ENCODE measurements around the gene STAC3. TPM values are rescaled to one million over a fixed set of nuclear protein-coding genes. Genes with fewer than 3 reads are reported as not detected.

STAC3 gene
- total RNA-seq, 1 experiment from 2014 or later: 2.5 TPM

GRCh38 chr12:57198329-57198728 is 52.7 kb downstream of the STAC3 start:
- no peak overlapping the region for H3K9ac ChIP-seq (ENCODE audit: low read length)
- H3K4me3 ChIP-seq (replicated peaks in 1 of 2; ENCODE audit: low read depth in 1 of 2, low read length in 2 of 2): no peak overlapping the region
- H4K20me1 ChIP-seq (ENCODE audit: insufficient read depth): no peaks in the 10 kb centered on the region
- no peaks in the 10 kb centered on the region for H3K79me2 ChIP-seq (ENCODE audit: insufficient read depth, low read length)
- BruUV-seq (replicated peaks): no TSS peak
- no peaks in the 10 kb centered on the region for H3K27me3 ChIP-seq (ENCODE audit: insufficient read depth, low read length)
- H2AFZ ChIP-seq (ENCODE audit: low read depth, low read length, poor library complexity, severe bottlenecking): no peak overlapping the region
- no peaks in the 10 kb centered on the region for H3K4me1 ChIP-seq (ENCODE audit: control insufficient read depth in 1 of 2, insufficient read depth in 2 of 2, low read length in 2 of 2)
- no peak for TF ChIP-seq EZH2phosphoT487 (IDR thresholded peaks at IDR 0.05; ENCODE audit: borderline replicate concordance)
- no peak for TF ChIP-seq ELF1 (IDR thresholded peaks at IDR 0.05; ENCODE audit: borderline replicate concordance, low read depth)
- TF ChIP-seq CTCF (IDR thresholded peaks at IDR 0.05 in 2 of 3, conservative IDR thresholded peaks at IDR 0.05 in 1 of 3; ENCODE audit: borderline replicate concordance in 1 of 3, insufficient read depth in 1 of 3, low read depth in 2 of 3, low read length in 2 of 3): no peak
- TF ChIP-seq RAD21 (IDR thresholded peaks at IDR 0.05; ENCODE audit: low read depth): no peak
- no peak for TF ChIP-seq ATF3 (IDR thresholded peaks at IDR 0.05)
- no peak for TF ChIP-seq REST (IDR thresholded peaks at IDR 0.05; ENCODE audit: low read depth)
- no peak for TF ChIP-seq TCF7L2 (IDR thresholded peaks at IDR 0.05; ENCODE audit: borderline replicate concordance, extremely low read depth, insufficient read depth, insufficient read length)
- no peak for TF ChIP-seq EGR1 (IDR thresholded peaks at IDR 0.05; ENCODE audit: low read depth)
- TF ChIP-seq SP1 (IDR thresholded peaks at IDR 0.05; ENCODE audit: low read depth): no peak
- no peak for TF ChIP-seq YY1 (IDR thresholded peaks at IDR 0.05; ENCODE audit: extremely low read depth, insufficient replicate concordance, low read depth, low read length)
- TF ChIP-seq FOSL1 (IDR thresholded peaks at IDR 0.05; ENCODE audit: low read depth): no peak
- TF ChIP-seq ZFX (IDR thresholded peaks at IDR 0.05): no peak
- no peak for TF ChIP-seq ZNF274 (IDR thresholded peaks at IDR 0.05; ENCODE audit: low read depth, low read length)
- no peak for TF ChIP-seq POLR2A (IDR thresholded peaks at IDR 0.05; ENCODE audit: borderline replicate concordance, extremely low read depth, insufficient read depth, insufficient read length)
- no peak for TF ChIP-seq ZBTB33 (IDR thresholded peaks at IDR 0.05; ENCODE audit: extremely low read depth, insufficient replicate concordance, low read length)
- no peak for TF ChIP-seq EZH2 (IDR thresholded peaks at IDR 0.05)
- TF ChIP-seq SRF (IDR thresholded peaks at IDR 0.05; ENCODE audit: low read depth): no peak
- DNase-seq (ENCODE audit: low read depth, low spot score): no peak
- no peaks in the 10 kb centered on the region for H3K9me3 ChIP-seq (ENCODE audit: control insufficient read depth in 1 of 2, insufficient read depth in 1 of 2, low read depth in 1 of 2, low read length in 2 of 2)
- ATAC-seq: no peak
- H3K27ac ChIP-seq (ENCODE audit: low read depth, low read length): no peak overlapping the region
- ChIA-PET POLR2A (no interaction called here), CTCF (no interaction called here), RAD21 (ENCODE audit: low non-redundant PET in 1 of 2, low total read pairs in 2 of 2, uncharacterized antibody in 2 of 2, unreplicated experiment in 2 of 2) (no interaction called here)
- H3K36me3 ChIP-seq (ENCODE audit: control insufficient read depth in 1 of 2, insufficient read depth in 2 of 2, low read length in 2 of 2): no peaks in the 10 kb centered on the region; a peak in 1 of 4 replicates
- H3K4me2 ChIP-seq (ENCODE audit: low read length): no peak overlapping the region
- intact Hi-C loops (cut with micrococcal nuclease): no loop called here
- H3K9me2 ChIP-seq (ENCODE audit: insufficient read depth): no peaks in the 10 kb centered on the region
